HG03103 (cell line): ENCODE results near the gene COPS7B.
A peak's percentile ranks its signal among the peaks of the same experiment; 100 is the strongest.
"Not testable (repeated sequence)": the region's sequence is repeated elsewhere in the genome, so short reads cannot be mapped to it uniquely, and the experiment has no call there.

ENCODE experiments used
- ATAC-seq: cut with Tn5 transposase; IDR thresholded peaks from one replicate; pipeline ENCODE4 v1.9.1; 2021; ENCODE audit warnings: low read depth; ENCODE audit not compliant: unreplicated experiment

The COPS7B gene

GRCh38 chr2:231786177-231786916, at the start of gene COPS7B:
Gene COPS7B (plus strand): TSS chr2:231786445. CDS start chr2:231788571, 2,126 bp downstream.
- ATAC-seq, result peak; percentile 56

GRCh38 chr2:231737761-231738160, 48.5 kb upstream of the COPS7B start:
- ATAC-seq, result no peak

- ATAC-seq, result no peak
These were observed 42.7 kb upstream of the COPS7B start for GRCh38 chr2:231743376-231744116.

GRCh38 chr2:231745303-231746038, 40.8 kb upstream of the COPS7B start:
- ATAC-seq, result no peak

GRCh38 chr2:231748153-231748896, 37.9 kb upstream of the COPS7B start:
- not testable (repeated sequence) for ATAC-seq

- ATAC-seq, result not testable (repeated sequence)
These were observed 37.2 kb upstream of the COPS7B start for GRCh38 chr2:231749016-231749415.

- ATAC-seq, result no peak
These were observed 35.0 kb upstream of the COPS7B start for GRCh38 chr2:231751042-231751815.

GRCh38 chr2:231752061-231752460, 34.2 kb upstream of the COPS7B start:
- ATAC-seq, result no peak

- no peak for ATAC-seq
These were observed 24.5 kb upstream of the COPS7B start for GRCh38 chr2:231761735-231762134.

- ATAC-seq, result no peak
These were observed 22.1 kb upstream of the COPS7B start for GRCh38 chr2:231764124-231764523.

- ATAC-seq, result no peak
These were observed 21.5 kb upstream of the COPS7B start for GRCh38 chr2:231764760-231765159.

- no peak for ATAC-seq
These were observed 20.7 kb upstream of the COPS7B start for GRCh38 chr2:231765496-231765929.

- ATAC-seq, result no peak
These were observed 16.8 kb upstream of the COPS7B start for GRCh38 chr2:231769170-231770136.

- peak; percentile 7 for ATAC-seq
These were observed 5.9 kb upstream of the COPS7B start for GRCh38 chr2:231780123-231780908.

GRCh38 chr2:231780909-231781797, 5.1 kb upstream of the COPS7B start, which contains the start of gene PDE6D:
Gene PDE6D (minus strand): TSS chr2:231781282. CDS start chr2:231781114, 168 bp downstream.
- peak; percentile 84 for ATAC-seq

GRCh38 chr2:231781798-231782726, 4.2 kb upstream of the COPS7B start:
- ATAC-seq, result no peak
